UCSD-AML1 (cell line): ENCODE measurements around the gene GLMN.

Experiments
- DNase-seq: peaks from one replicate; lab custom pipeline; 2025; ENCODE audit not compliant: unreplicated experiment; lab: John Stamatoyannopoulos, UW

Gene GLMN

DNA sequence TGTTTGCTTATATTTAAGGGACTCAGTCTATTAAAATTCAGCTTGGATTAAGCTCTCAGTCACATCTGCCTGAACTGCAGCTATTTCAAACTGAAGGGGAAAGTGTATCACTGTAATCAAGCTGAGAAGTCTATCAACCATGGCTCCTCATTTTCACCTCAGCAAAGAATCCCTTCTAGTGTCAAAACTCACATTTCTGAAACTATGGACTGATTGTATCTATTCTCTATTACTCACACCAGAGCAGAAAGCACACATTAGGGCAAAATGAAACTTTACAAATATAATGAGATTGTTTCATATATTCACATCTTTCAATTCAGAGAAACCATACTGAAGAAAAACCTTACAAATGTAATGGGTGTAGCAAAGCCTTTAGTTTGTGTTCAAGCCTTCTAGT, 95.7 kb downstream of the GLMN start:
- no peak for DNase-seq

DNA sequence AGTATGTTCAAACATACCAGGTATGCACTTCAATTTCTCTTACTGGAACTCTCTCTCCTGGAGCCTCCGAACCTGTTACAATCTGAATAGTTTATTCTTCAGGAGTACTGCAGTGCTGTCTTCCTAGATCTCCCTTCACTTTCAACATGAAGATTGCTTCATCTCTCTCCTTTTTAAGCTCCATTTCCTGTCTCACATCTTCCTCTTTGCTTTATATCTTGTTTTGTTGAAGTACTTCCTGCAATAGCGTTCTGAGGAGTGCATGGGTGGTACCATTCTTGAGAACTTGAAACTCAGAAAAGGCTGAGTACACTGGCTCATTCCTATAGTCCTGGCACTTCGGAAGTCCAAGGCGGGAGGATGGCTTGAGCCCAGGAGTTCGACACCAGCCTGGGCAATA, 96.8 kb downstream of the GLMN start:
- no peak for DNase-seq
